ENCODE data around the gene TAF6. TPM values are rescaled to one million over a fixed set of nuclear protein-coding genes. Genes with fewer than 3 reads are reported as not detected.

Gene TAF6
- total and polyA plus RNA-seq, 9 of the 15 experiments (the other 6 are each of a cell fraction or from before 2014, with no cell fraction given), result 0.78 to 78.7 (median 21.3) TPM

DNA sequence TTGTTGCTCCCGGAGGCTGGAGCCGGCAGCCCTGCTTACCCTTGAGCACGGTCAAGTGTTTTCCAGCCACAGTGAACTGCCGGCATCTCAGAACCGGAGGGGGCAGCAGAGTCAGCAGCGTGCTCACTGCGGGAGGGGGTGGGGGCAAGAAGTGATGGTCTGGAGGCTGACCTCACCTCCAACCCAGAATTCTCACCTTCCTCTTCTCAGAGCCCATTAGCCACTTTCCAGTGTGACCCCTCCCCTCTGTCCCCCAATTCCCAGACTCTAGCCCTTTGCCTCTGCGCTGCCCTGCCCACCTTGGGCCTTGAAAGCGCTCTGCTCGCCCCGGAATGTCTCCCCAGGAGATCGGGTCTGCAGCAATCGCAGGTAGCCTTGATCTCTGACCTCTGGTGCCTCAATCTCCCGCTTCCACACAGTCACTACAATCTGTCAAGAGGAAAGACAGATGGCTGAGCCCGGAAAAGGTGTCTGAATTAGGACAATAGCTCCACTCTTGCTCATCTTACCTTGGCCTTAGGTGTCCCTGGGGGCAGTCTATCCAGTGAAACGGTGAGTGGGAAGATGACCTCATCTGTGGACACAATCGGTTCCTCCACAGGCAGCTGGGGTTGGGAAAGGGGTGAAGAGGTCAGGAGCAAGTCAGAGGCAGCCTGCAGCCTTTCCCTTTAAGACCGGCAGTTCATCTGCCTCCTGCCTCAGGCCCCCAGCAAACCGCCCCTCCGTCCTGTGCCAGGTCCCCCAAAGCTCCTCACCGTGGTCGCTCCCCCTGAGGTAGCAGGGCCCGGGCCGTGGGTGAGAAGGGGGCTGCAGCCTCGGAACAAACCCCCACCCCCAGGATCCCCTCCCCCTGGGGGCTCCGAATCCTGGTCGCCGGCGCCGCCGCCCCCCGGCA is 38.4 kb upstream of the TAF6 start (continued):
- no peak for TF ChIP-seq BCOR (IDR thresholded peaks at IDR 0.05)
- TF ChIP-seq EGR1 (conservative IDR thresholded peaks at IDR 0.05), result peak; percentile 45; the same call in 1 of the 2 replicates
- TF ChIP-seq, protein P1, sequence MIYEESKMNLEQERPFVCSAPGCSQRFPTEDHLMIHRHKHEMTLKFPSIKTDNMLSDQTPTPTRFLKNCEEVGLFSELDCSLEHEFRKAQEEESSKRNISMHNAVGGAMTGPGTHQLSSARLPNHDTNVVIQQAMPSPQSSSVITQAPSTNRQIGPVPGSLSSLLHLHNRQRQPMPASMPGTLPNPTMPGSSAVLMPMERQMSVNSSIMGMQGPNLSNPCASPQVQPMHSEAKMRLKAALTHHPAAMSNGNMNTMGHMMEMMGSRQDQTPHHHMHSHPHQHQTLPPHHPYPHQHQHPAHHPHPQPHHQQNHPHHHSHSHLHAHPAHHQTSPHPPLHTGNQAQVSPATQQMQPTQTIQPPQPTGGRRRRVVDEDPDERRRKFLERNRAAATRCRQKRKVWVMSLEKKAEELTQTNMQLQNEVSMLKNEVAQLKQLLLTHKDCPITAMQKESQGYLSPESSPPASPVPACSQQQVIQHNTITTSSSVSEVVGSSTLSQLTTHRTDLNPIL (CRISPR knock-in tag; IDR thresholded peaks at IDR 0.05), result no peak
- TF ChIP-seq GABPB2 (CRISPR knock-in tag; conservative IDR thresholded peaks at IDR 0.05), result no peak
- no peak for TF ChIP-seq SLC30A9 (CRISPR knock-in tag; IDR thresholded peaks at IDR 0.05)
- no peak for TF ChIP-seq MTF1 (CRISPR knock-in tag; IDR thresholded peaks at IDR 0.05; ENCODE audit: borderline replicate concordance)
- peak; percentile 74 for TF ChIP-seq TCF3 (CRISPR knock-in tag; IDR thresholded peaks at IDR 0.05)
- TF ChIP-seq ZNF717 (CRISPR knock-in tag; IDR thresholded peaks at IDR 0.05), result no peak
- TF ChIP-seq, protein P2, sequence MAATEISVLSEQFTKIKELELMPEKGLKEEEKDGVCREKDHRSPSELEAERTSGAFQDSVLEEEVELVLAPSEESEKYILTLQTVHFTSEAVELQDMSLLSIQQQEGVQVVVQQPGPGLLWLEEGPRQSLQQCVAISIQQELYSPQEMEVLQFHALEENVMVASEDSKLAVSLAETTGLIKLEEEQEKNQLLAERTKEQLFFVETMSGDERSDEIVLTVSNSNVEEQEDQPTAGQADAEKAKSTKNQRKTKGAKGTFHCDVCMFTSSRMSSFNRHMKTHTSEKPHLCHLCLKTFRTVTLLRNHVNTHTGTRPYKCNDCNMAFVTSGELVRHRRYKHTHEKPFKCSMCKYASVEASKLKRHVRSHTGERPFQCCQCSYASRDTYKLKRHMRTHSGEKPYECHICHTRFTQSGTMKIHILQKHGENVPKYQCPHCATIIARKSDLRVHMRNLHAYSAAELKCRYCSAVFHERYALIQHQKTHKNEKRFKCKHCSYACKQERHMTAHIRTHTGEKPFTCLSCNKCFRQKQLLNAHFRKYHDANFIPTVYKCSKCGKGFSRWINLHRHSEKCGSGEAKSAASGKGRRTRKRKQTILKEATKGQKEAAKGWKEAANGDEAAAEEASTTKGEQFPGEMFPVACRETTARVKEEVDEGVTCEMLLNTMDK (IDR thresholded peaks at IDR 0.05; ENCODE audit: borderline replicate concordance, insufficient read depth, low read depth, low read length, poor library complexity, severe bottlenecking), result peak; percentile 88
- TF ChIP-seq KLF13 (tag; IDR thresholded peaks at IDR 0.05; ENCODE audit: borderline replicate concordance, low read depth), result no peak
- TF ChIP-seq, protein P3, sequence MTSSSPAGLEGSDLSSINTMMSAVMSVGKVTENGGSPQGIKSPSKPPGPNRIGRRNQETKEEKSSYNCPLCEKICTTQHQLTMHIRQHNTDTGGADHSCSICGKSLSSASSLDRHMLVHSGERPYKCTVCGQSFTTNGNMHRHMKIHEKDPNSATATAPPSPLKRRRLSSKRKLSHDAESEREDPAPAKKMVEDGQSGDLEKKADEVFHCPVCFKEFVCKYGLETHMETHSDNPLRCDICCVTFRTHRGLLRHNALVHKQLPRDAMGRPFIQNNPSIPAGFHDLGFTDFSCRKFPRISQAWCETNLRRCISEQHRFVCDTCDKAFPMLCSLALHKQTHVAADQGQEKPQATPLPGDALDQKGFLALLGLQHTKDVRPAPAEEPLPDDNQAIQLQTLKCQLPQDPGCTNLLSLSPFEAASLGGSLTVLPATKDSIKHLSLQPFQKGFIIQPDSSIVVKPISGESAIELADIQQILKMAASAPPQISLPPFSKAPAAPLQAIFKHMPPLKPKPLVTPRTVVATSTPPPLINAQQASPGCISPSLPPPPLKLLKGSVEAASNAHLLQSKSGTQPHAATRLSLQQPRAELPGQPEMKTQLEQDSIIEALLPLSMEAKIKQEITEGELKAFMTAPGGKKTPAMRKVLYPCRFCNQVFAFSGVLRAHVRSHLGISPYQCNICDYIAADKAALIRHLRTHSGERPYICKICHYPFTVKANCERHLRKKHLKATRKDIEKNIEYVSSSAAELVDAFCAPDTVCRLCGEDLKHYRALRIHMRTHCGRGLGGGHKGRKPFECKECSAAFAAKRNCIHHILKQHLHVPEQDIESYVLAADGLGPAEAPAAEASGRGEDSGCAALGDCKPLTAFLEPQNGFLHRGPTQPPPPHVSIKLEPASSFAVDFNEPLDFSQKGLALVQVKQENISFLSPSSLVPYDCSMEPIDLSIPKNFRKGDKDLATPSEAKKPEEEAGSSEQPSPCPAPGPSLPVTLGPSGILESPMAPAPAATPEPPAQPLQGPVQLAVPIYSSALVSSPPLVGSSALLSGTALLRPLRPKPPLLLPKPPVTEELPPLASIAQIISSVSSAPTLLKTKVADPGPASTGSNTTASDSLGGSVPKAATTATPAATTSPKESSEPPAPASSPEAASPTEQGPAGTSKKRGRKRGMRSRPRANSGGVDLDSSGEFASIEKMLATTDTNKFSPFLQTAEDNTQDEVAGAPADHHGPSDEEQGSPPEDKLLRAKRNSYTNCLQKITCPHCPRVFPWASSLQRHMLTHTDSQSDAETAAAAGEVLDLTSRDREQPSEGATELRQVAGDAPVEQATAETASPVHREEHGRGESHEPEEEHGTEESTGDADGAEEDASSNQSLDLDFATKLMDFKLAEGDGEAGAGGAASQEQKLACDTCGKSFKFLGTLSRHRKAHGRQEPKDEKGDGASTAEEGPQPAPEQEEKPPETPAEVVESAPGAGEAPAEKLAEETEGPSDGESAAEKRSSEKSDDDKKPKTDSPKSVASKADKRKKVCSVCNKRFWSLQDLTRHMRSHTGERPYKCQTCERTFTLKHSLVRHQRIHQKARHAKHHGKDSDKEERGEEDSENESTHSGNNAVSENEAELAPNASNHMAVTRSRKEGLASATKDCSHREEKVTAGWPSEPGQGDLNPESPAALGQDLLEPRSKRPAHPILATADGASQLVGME (CRISPR knock-in tag; IDR thresholded peaks at IDR 0.05), result no peak
- TF ChIP-seq ZNF311 (CRISPR knock-in tag; IDR thresholded peaks at IDR 0.05), result no peak
- TF ChIP-seq HNRNPUL1 (IDR thresholded peaks at IDR 0.05; ENCODE audit: low read length), result no peak
- TF ChIP-seq ZNF24 (IDR thresholded peaks at IDR 0.05), result no peak
- TF ChIP-seq, protein P4, sequence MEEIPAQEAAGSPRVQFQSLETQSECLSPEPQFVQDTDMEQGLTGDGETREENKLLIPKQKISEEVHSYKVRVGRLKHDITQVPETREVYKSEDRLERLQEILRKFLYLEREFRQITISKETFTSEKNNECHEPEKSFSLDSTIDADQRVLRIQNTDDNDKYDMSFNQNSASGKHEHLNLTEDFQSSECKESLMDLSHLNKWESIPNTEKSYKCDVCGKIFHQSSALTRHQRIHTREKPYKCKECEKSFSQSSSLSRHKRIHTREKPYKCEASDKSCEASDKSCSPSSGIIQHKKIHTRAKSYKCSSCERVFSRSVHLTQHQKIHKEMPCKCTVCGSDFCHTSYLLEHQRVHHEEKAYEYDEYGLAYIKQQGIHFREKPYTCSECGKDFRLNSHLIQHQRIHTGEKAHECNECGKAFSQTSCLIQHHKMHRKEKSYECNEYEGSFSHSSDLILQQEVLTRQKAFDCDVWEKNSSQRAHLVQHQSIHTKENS (CRISPR knock-in tag; IDR thresholded peaks at IDR 0.05), result no peak
- no peak for TF ChIP-seq FOXM1 (IDR thresholded peaks at IDR 0.05; ENCODE audit: low read depth)
- no peak for TF ChIP-seq FOXM1 (CRISPR knock-in tag; IDR thresholded peaks at IDR 0.05; ENCODE audit: low read depth)
- no peak for TF ChIP-seq ZNF644 (tag; IDR thresholded peaks at IDR 0.05; ENCODE audit: low read depth)

Measured in K562 (cell line).